HG03060 (cell line): ENCODE measurements around the gene PMVK.

Source experiments
- ATAC-seq: cut with Tn5 transposase; IDR thresholded peaks from one replicate; pipeline ENCODE4 v1.9.1; 2021; ENCODE audit warnings: low read depth, moderate number of reproducible peaks; ENCODE audit not compliant: unreplicated experiment

PMVK gene

GRCh38 chr1:154951901-154952657, 15.6 kb upstream of the PMVK start:
- no peak for ATAC-seq

GRCh38 chr1:154948079-154948478, 11.6 kb upstream of the PMVK start:
- ATAC-seq, result no peak

- no peak for ATAC-seq
Observed at GRCh38 chr1:154945962-154946850, 9.7 kb upstream of the PMVK start.

GRCh38 chr1:154945160-154945961, 8.8 kb upstream of the PMVK start:
- ATAC-seq, result no peak

- no peak for ATAC-seq
Observed at GRCh38 chr1:154944401-154945159, 8.1 kb upstream of the PMVK start.

GRCh38 chr1:154943649-154944400, 7.3 kb upstream of the PMVK start:
- no peak for ATAC-seq

GRCh38 chr1:154941333-154942013, 5.0 kb upstream of the PMVK start:
- ATAC-seq, result no peak

- ATAC-seq, result no peak
Observed at GRCh38 chr1:154940651-154941194, 4.2 kb upstream of the PMVK start.

GRCh38 chr1:154940213-154940560, 3.7 kb upstream of the PMVK start:
- ATAC-seq, result no peak

- no peak for ATAC-seq
Observed at GRCh38 chr1:154938604-154939399, 2.3 kb upstream of the PMVK start.

- no peak for ATAC-seq
Observed at GRCh38 chr1:154937988-154938386, 1.5 kb upstream of the PMVK start.

- peak; percentile 30 for ATAC-seq
Observed at GRCh38 chr1:154937085-154937987, 817 bp upstream of the PMVK start.

GRCh38 chr1:154935749-154936554, 567 bp downstream of the PMVK start:
- ATAC-seq, result no peak

- ATAC-seq, result no peak
Observed at GRCh38 chr1:154934358-154934948, 2.1 kb downstream of the PMVK start.

GRCh38 chr1:154931940-154932487, 4.5 kb downstream of the PMVK start:
- ATAC-seq, result no peak
